MM.1S (cell line): Measurements from ENCODE around the gene ALG14.

Source experiments
- CTCF ChIP-seq: fragments of 300-600 bp; sonication (generic); IDR thresholded peaks from 2 replicates; pipeline ENCODE4 v1.5.1; 2016; ENCODE audit warnings: antibody characterized with exemption, low read length, mixed read lengths
- EZH2 ChIP-seq: fragments of 300-600 bp; sonication (generic); optimal IDR thresholded peaks from 2 replicates; pipeline ENCODE3; 2017; ENCODE audit warnings: low read depth, mild to moderate bottlenecking, antibody characterized with exemption, low read length, mixed read lengths
- EZH2phosphoT487 ChIP-seq: fragments of 300-600 bp; sonication (generic); IDR thresholded peaks from 2 replicates; pipeline ENCODE4 v1.6.1; 2018; ENCODE audit warnings: antibody characterized with exemption, low read length

GRCh38 chr1:95013950-95014574 lies 58.7 kb downstream of the ALG14 start:
- no peak for TF ChIP-seq CTCF
- TF ChIP-seq EZH2, result no peak
- TF ChIP-seq EZH2phosphoT487, result no peak
